Measurements from ENCODE around the gene CLK1. TPM values are rescaled to one million over a fixed set of nuclear protein-coding genes. Genes with fewer than 3 reads are reported as not detected.

CLK1 gene
- total RNA-seq, 1 experiment from 2014 or later, result 51.1 TPM

DNA sequence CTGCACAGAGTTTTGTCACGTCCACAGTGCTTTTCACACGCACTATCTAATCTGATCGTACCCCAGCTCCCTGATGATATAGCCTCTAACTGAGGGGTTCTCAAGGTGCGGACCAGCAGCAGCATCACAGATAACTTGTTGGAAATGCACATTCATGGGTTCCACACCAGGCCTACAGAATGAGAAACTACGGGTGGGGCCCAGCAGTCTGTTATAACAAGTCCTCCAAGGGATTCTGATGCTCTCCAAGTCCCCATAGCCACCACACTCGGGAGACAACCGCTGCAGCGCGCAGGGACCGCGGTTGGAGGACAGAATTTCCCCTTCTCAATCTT lies 53.5 kb downstream of the CLK1 start:
- Histone ChIP-seq H3K9me3 (ENCODE audit: low read length) (no peaks in the 10 kb centered on the region), H3K4me3 (ENCODE audit: low read length) (peak overlapping the region; percentile 84), H3K27ac (ENCODE audit: low read length) (peak overlapping the region; percentile 97), H4K20me1 (ENCODE audit: low read length) (peaks cover 36% of the 10 kb centered on the region), H3K9me2 (replicated peaks; ENCODE audit: low read length) (no peaks in the 10 kb centered on the region), H3F3A (ENCODE audit: low read length, unreplicated experiment) (no peaks in the 10 kb centered on the region), H3K27me3 (ENCODE audit: low read length) (no peaks in the 10 kb centered on the region), H3K9ac (ENCODE audit: low read length) (peak overlapping the region; percentile 98), H3K4me1 (ENCODE audit: insufficient read depth, low read length) (peaks cover 41% of the 10 kb centered on the region), H2AFZ (ENCODE audit: low read length) (peak overlapping the region; percentile 52; the same call in 1 of the 2 replicates), H3K4me2 (ENCODE audit: low read length) (peak overlapping the region; percentile 97), H3K79me2 (ENCODE audit: low read length) (peaks cover 48% of the 10 kb centered on the region), H3K36me3 (ENCODE audit: low read depth, low read length) (peaks cover 36% of the 10 kb centered on the region)
- CTCF ChIA-PET, result interaction anchor here (0.6 kb wide), 1 partner anchor 24 kb away, joined by 3 read pairs; no protein-coding TSS in a partner anchor
- ATAC-seq (no peak), DNase-seq (peak; percentile 26)
- no peak for TF ChIP-seq EZH2phosphoT487 (IDR thresholded peaks at IDR 0.05; ENCODE audit: borderline replicate concordance, low read length)
- TF ChIP-seq, protein P1, sequence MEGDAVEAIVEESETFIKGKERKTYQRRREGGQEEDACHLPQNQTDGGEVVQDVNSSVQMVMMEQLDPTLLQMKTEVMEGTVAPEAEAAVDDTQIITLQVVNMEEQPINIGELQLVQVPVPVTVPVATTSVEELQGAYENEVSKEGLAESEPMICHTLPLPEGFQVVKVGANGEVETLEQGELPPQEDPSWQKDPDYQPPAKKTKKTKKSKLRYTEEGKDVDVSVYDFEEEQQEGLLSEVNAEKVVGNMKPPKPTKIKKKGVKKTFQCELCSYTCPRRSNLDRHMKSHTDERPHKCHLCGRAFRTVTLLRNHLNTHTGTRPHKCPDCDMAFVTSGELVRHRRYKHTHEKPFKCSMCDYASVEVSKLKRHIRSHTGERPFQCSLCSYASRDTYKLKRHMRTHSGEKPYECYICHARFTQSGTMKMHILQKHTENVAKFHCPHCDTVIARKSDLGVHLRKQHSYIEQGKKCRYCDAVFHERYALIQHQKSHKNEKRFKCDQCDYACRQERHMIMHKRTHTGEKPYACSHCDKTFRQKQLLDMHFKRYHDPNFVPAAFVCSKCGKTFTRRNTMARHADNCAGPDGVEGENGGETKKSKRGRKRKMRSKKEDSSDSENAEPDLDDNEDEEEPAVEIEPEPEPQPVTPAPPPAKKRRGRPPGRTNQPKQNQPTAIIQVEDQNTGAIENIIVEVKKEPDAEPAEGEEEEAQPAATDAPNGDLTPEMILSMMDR (conservative IDR thresholded peaks at IDR 0.05; ENCODE audit: low read depth, low read length), result no peak
- BruUV-seq (replicated peaks), result TSS peak; percentile 97
- POLR2A ChIA-PET (ENCODE audit: unreplicated experiment), result no interaction called here
- intact Hi-C loops (cut with micrococcal nuclease), result loop anchor here (1.0 to 2.0 kb wide), 5 partner anchors 23 to 98 kb away; no protein-coding TSS in a partner anchor

DNA sequence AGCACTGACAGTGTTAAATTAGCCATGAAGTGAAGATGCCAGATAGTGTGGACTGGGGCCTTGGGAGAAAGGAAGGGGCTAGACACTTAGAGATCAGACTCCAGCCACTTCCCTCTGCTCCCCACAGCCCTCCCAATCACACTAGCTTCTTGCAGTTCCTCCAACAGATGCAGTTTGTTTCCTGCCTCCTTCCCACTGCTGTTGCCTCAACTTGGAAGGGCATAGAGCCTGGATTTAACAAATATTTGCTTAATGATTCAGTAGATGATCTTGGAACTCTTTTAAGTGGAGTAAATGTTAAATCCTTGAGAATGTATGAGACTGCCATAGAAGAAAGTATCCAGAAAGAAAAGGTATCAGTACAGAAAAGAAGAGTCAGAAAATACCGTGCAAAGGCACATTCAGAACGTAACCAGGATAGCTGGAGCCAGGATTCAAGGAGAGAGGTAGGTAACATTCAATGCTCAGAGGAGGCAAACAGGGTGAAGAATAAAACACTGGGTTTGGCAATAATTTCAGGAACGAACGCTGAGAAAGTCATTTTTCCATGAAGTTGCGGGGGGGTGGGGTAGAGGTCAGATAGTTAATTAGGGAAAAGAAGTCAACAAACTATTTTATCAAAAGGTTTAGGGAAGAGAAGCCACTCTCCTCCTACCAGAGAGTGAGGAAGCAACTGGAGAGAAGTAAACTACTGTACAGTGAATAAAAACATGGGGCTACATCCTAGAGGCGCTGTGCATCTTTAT lies 54.0 kb downstream of the CLK1 start:
- H3K4me2 ChIP-seq (ENCODE audit: low read length), result peak overlapping the region; percentile 97
- TF ChIP-seq EZH2 (IDR thresholded peaks at IDR 0.05; ENCODE audit: low read length, unreplicated experiment) (no peak), EZH2phosphoT487 (IDR thresholded peaks at IDR 0.05; ENCODE audit: borderline replicate concordance, low read length) (no peak)
- TF ChIP-seq, protein P1 (conservative IDR thresholded peaks at IDR 0.05; ENCODE audit: low read depth, low read length), result no peak
- peaks cover 31% of the 10 kb centered on the region for H4K20me1 ChIP-seq (ENCODE audit: low read length)
- no TSS peak for BruUV-seq (replicated peaks)
- ATAC-seq, result peak; percentile 55
- H3K27ac ChIP-seq (ENCODE audit: low read length), result peak overlapping the region; percentile 97
- H3K4me3 ChIP-seq (ENCODE audit: low read length), result peak overlapping the region; percentile 84
- ChIA-PET CTCF (interaction anchor here (0.6 to 0.8 kb wide), 2 partner anchors 71 to 75 kb away, joined by 3 read pairs; no protein-coding TSS in a partner anchor), POLR2A (ENCODE audit: unreplicated experiment) (interaction anchor here (0.5 to 0.6 kb wide), 2 partner anchors 54 to 207 kb away, joined by 4 read pairs; partner anchors contain the start of gene CLK1)
- peaks cover 31% of the 10 kb centered on the region for H3K36me3 ChIP-seq (ENCODE audit: low read depth, low read length)
- H3K4me1 ChIP-seq (ENCODE audit: insufficient read depth, low read length), result peaks cover 41% of the 10 kb centered on the region
- intact Hi-C loops (cut with micrococcal nuclease), result loop anchor here (1.0 to 2.0 kb wide), 4 partner anchors 22 to 76 kb away; no protein-coding TSS in a partner anchor
- no peaks in the 10 kb centered on the region for H3F3A ChIP-seq (ENCODE audit: low read length, unreplicated experiment)
- peak overlapping the region; percentile 98 for H3K9ac ChIP-seq (ENCODE audit: low read length)
- H3K9me2 ChIP-seq (replicated peaks; ENCODE audit: low read length), result no peaks in the 10 kb centered on the region
- no peak overlapping the region for H2AFZ ChIP-seq (ENCODE audit: low read length)
- no peaks in the 10 kb centered on the region for H3K9me3 ChIP-seq (ENCODE audit: low read length)
- peak; percentile 94 for DNase-seq
- no peaks in the 10 kb centered on the region for H3K27me3 ChIP-seq (ENCODE audit: low read length)
- H3K79me2 ChIP-seq (ENCODE audit: low read length), result peaks cover 43% of the 10 kb centered on the region
